ENCODE measurements around the gene NTSR1.

DNA sequence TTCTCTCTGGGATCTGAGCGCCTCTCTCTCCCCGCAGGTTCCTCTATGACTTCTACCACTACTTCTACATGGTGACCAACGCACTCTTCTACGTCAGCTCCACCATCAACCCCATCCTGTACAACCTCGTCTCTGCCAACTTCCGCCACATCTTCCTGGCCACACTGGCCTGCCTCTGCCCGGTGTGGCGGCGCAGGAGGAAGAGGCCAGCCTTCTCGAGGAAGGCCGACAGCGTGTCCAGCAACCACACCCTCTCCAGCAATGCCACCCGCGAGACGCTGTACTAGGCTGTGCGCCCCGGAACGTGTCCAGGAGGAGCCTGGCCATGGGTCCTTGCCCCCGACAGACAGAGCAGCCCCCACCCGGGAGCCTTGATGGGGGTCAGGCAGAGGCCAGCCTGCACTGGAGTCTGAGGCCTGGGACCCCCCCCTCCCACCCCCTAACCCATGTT lies 51.4 kb downstream of the NTSR1 start:
- TF ChIP-seq, protein P1, sequence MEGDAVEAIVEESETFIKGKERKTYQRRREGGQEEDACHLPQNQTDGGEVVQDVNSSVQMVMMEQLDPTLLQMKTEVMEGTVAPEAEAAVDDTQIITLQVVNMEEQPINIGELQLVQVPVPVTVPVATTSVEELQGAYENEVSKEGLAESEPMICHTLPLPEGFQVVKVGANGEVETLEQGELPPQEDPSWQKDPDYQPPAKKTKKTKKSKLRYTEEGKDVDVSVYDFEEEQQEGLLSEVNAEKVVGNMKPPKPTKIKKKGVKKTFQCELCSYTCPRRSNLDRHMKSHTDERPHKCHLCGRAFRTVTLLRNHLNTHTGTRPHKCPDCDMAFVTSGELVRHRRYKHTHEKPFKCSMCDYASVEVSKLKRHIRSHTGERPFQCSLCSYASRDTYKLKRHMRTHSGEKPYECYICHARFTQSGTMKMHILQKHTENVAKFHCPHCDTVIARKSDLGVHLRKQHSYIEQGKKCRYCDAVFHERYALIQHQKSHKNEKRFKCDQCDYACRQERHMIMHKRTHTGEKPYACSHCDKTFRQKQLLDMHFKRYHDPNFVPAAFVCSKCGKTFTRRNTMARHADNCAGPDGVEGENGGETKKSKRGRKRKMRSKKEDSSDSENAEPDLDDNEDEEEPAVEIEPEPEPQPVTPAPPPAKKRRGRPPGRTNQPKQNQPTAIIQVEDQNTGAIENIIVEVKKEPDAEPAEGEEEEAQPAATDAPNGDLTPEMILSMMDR (conservative IDR thresholded peaks at IDR 0.05) = no peak
- TF ChIP-seq EZH2 (IDR thresholded peaks at IDR 0.05; ENCODE audit: low read depth) = no peak

Data from PC-9 (cell line).